Measurements from ENCODE around the gene GPBP1. TPM values are rescaled to one million over a fixed set of nuclear protein-coding genes. Genes with fewer than 3 reads are reported as not detected.
"Not testable (repeated sequence)": the region's sequence is repeated elsewhere in the genome, so short reads cannot be mapped to it uniquely, and the experiment has no call there.

Gene GPBP1
- total RNA-seq, 1 donor from 2014 or later = 63.0 TPM

DNA sequence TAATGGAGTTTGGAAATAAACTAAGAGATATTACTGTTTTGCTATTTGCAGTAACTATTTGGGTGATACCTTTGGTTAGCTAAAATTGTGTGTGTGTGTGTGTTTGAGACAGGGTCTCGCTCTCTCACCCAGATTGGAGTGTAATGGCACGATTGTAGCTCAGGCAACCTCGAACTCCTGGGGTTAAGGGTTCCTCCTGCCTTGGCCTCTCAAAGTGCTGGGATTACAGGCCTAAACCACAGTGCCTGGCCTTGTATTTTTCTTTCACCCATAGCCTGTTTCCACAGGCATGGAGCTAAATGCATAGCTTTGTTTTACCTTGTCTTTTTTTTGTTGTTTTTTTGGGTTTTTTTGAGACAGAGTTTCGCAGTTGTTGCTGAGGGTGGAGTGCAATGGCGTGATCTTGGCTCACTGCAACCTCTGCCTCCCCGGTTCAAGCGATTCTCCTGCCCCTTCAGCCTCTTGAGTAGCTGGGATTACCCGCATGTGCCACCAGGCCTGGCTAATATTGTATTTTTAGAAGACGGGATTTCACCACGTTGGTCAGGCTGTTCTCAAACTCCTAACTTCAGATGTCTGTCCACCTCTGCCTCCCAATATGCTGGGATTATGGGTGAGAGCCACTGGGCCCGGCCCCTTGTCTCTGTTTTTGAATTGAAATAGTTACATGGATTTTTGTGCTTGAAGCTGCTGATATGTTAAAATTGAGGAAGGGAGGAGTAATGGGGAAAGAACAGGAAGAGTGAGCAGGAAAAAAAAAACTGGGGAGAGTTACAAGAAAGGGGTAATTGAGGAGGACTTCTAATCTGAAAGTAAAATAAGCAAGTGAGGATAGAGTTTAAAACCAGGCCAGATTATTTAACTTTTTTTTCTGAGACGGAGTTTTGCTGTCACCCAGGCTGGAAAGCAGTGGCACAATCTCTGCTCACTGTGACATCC is 5.7 kb downstream of the GPBP1 start:
- Histone ChIP-seq H3K4me1 (peaks cover 61% of the 10 kb centered on the region), H3K4me3 (peak overlapping the region; percentile 64), H3K36me3 (peaks cover 12% of the 10 kb centered on the region), H3K27me3 (no peaks in the 10 kb centered on the region), H3K27ac (no peak overlapping the region), H3K9me3 (no peaks in the 10 kb centered on the region)
- intact Hi-C loops (cut with DNase I) = no loop called here
- ATAC-seq (no peak), DNase-seq (no peak)
- TF ChIP-seq CTCF (IDR thresholded peaks at IDR 0.05) = no peak

DNA sequence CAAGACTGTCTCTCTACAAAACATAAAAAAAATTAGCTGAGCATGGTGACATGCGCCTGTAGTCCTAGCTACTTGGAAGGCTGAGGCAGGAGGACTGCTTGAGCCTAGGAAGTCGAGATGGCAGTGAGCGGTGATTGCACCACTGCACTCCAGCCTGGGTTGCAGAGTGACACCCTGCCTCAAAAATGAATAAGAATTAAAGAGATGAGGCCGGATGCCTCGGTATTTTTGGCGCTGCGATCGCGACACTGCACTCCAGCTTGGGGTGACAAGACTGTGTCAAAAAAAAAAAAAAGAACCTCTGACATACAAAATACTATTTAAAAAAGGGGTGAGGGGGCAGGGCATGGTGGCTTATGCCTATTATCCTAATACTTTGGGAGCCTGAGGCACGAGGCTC is 7.3 kb downstream of the GPBP1 start:
- DNase-seq (no peak), ATAC-seq (no peak)
- Histone ChIP-seq H3K4me1 (peaks cover 70% of the 10 kb centered on the region), H3K4me3 (no peak overlapping the region), H3K27me3 (no peaks in the 10 kb centered on the region), H3K36me3 (peaks cover 14% of the 10 kb centered on the region), H3K27ac (no peak overlapping the region), H3K9me3 (no peaks in the 10 kb centered on the region)
- intact Hi-C loops (cut with DNase I) = no loop called here
- TF ChIP-seq CTCF (IDR thresholded peaks at IDR 0.05) = no peak

DNA sequence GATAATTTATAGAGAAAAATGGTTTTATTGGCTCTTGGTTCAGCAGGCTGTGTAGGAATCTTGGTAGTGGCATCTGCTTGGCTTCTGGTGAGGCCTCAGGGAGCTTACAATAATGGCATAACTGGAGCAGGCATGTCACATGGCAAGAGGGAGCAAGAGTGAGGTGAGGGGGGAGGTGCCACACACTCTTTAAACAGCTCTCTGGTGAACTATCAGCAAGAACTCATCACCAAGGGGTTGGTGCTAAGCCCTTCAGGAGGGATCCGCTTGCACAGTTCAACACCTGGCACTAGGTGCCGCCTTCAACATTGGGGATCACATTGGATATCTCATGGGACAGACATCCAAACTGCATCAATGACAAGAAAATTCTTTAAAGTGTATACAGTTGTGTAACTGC is 10.5 kb downstream of the GPBP1 start:
- H3K36me3 ChIP-seq = peaks cover 10% of the 10 kb centered on the region
- H3K4me3 ChIP-seq = no peak overlapping the region
- H3K4me1 ChIP-seq = peaks cover 79% of the 10 kb centered on the region
- no peak for DNase-seq
- no peak overlapping the region for H3K27ac ChIP-seq
- intact Hi-C loops (cut with DNase I) = no loop called here
- no peaks in the 10 kb centered on the region for H3K27me3 ChIP-seq
- TF ChIP-seq CTCF (IDR thresholded peaks at IDR 0.05) = no peak
- no peaks in the 10 kb centered on the region for H3K9me3 ChIP-seq
- ATAC-seq = no peak

DNA sequence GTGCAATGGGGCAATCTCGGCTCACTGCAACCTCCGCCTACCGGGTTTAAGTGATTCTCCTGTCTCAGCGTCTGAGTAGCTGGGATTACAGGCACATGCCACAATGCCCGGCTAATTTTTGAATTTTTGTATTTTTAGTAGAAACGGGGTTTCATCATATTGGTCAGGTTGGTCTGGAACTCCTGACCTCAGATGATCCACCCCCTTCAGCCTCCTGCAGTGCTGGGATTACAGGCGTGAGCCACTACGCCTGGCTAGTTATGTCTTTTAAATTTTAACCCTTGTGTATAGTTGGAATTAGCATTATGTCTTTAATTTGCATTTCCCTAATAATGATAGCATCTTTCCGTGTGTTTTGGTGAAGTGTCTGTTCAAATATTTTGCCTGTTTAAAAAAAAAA is 11.5 kb downstream of the GPBP1 start:
- Histone ChIP-seq H3K4me3 (no peak overlapping the region), H3K36me3 (peaks cover 10% of the 10 kb centered on the region), H3K27ac (no peak overlapping the region), H3K4me1 (peaks cover 77% of the 10 kb centered on the region), H3K27me3 (no peaks in the 10 kb centered on the region), H3K9me3 (no peaks in the 10 kb centered on the region)
- ATAC-seq (no peak), DNase-seq (no peak)
- no peak for TF ChIP-seq CTCF (IDR thresholded peaks at IDR 0.05)
- intact Hi-C loops (cut with DNase I) = no loop called here

DNA sequence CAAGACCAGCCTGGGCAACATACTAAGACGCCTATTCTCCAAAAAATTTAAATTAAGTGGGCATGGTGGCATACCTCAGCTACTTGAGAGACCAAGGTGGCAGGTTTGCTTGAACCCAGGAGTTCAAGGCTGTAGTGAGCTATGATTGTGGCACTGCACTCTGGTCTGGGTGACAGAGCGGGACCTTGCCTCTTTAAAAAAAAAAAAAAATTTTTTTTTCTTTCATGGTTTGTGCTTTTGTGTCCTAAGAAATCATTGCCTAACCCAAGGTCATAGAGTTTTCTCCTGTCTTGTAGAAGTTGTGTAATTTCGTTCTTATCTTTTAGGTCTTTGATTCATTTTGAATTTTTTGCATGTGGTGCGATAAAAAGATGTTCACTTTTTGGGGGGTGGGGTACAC is 12.3 kb downstream of the GPBP1 start:
- no peak overlapping the region for H3K4me3 ChIP-seq
- no peak for ATAC-seq
- intact Hi-C loops (cut with DNase I) = no loop called here
- peaks cover 68% of the 10 kb centered on the region for H3K4me1 ChIP-seq
- TF ChIP-seq CTCF (IDR thresholded peaks at IDR 0.05) = no peak
- H3K36me3 ChIP-seq = peaks cover 10% of the 10 kb centered on the region
- no peak overlapping the region for H3K27ac ChIP-seq
- no peak for DNase-seq
- H3K9me3 ChIP-seq = no peaks in the 10 kb centered on the region
- H3K27me3 ChIP-seq = no peaks in the 10 kb centered on the region

DNA sequence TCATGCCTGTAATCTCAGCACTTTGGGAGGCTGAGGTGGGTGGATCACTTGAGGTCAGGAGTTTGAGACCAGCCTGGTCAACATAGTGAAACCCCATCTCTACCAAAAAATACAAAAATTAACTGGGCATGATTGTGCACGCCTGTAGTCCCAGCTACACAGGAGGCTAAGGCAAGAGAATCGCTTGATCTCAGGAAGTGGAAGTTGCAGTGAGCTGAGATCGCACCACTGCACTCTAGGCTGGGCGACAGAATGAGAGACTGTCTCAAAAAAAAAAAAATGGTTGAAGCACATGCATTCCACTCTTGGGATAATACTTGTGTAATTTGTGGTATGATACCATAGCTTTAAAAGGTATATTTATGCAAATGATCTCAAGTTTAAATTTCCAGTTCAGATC is 14.1 kb downstream of the GPBP1 start:
- ATAC-seq; H3K27ac ChIP-seq; intact Hi-C loops (cut with DNase I); H3K9me3 ChIP-seq; DNase-seq; H3K4me3 ChIP-seq; H3K27me3 ChIP-seq: not testable (repeated sequence)
- peaks cover 13% of the 10 kb centered on the region for H3K36me3 ChIP-seq
- H3K4me1 ChIP-seq = peaks cover 64% of the 10 kb centered on the region
